HEK293 (cell line): ENCODE results near the gene DYNLL1.
A peak's percentile ranks its signal among the peaks of the same experiment; 100 is the strongest.

Experiments
- CTCF ChIA-PET: fragments of 350-600 bp; formaldehyde crosslinking; extraction: SDS; loops from one replicate; lab custom pipeline; 2021; ENCODE audit warnings: antibody characterized with exemption; lab: Yijun Ruan, JAX
- POLR2A ChIA-PET: fragments of 300-600 bp; formaldehyde crosslinking; extraction: SDS; loops from one replicate; lab custom pipeline; 2020; ENCODE audit warnings: antibody characterized with exemption, inconsistent platforms; lab: Yijun Ruan, JAX
- H3K27ac ChIP-seq: fragments of 200-500 bp; sonication (Bioruptor generic); 2 replicates; pipeline ENCODE4 v1.5.1; 2014; ENCODE audit warnings: low read depth, low read length, control low read depth, inconsistent platforms; ENCODE audit errors: extremely low read depth
- H3K36me3 ChIP-seq, 2 experiments: fragments of 200-500 bp in 1 of 2; sonication (Bioruptor generic) in 1 of 2; 1 replicate in 1 of 2; 2 replicates in 1 of 2; pipeline ENCODE4 v1.5.1; 2014 to 2017; ENCODE audit warnings: inconsistent platforms in 2 of 2, low read length in 2 of 2; ENCODE audit not compliant: control insufficient read depth in 2 of 2, insufficient read depth in 1 of 2
- H3K4me1 ChIP-seq: fragments of 200-500 bp; sonication (Bioruptor generic); 2 replicates; pipeline ENCODE4 v1.5.1; 2014; ENCODE audit warnings: mild to moderate bottlenecking, low read length, inconsistent platforms; ENCODE audit not compliant: control insufficient read depth, insufficient read depth
- H3K4me3 ChIP-seq: 2 replicates; pipeline ENCODE4 v1.5.1; 2011; ENCODE audit warnings: low read depth, mild to moderate bottlenecking, control low read depth, low read length, moderate library complexity
- H3K9me3 ChIP-seq: fragments of 200-500 bp; sonication (Bioruptor generic); 2 replicates; pipeline ENCODE4 v1.5.1; 2014; ENCODE audit warnings: low read depth, low read length, inconsistent platforms; ENCODE audit not compliant: control insufficient read depth, insufficient read depth
- KLF1 ChIP-seq: fragments of 450-650 bp; formaldehyde crosslinking; IDR thresholded peaks from 2 replicates; pipeline ENCODE4 v1.5.1; 2016; ENCODE audit warnings: missing biosample characterization, missing genetic modification characterization
- PRDM10 ChIP-seq: fragments of 450-650 bp; formaldehyde crosslinking; IDR thresholded peaks from 2 replicates; pipeline ENCODE4 v1.5.1; 2016; ENCODE audit warnings: missing biosample characterization, missing genetic modification characterization
- RBAK ChIP-seq: fragments of 450-650 bp; formaldehyde crosslinking; IDR thresholded peaks from 2 replicates; pipeline ENCODE4 v1.5.1; 2016; ENCODE audit warnings: missing biosample characterization, missing genetic modification characterization
- REST ChIP-seq: fragments of 450-650 bp; formaldehyde crosslinking; IDR thresholded peaks from 2 replicates; pipeline ENCODE4 v1.5.1; 2016; ENCODE audit warnings: missing biosample characterization, missing genetic modification characterization
- SCRT1 ChIP-seq: fragments of 450-650 bp; formaldehyde crosslinking; IDR thresholded peaks from 2 replicates; pipeline ENCODE4 v1.5.1; 2016; ENCODE audit warnings: missing biosample characterization, missing genetic modification characterization, borderline replicate concordance
- SP3 ChIP-seq: fragments of 450-650 bp; formaldehyde crosslinking; IDR thresholded peaks from 2 replicates; pipeline ENCODE4 v1.5.1; 2016; ENCODE audit warnings: missing biosample characterization, missing genetic modification characterization
- ZBTB1 ChIP-seq: fragments of 450-650 bp; formaldehyde crosslinking; IDR thresholded peaks from 2 replicates; pipeline ENCODE4 v1.5.1; 2016; ENCODE audit warnings: missing biosample characterization, missing genetic modification characterization
- ZFP3 ChIP-seq: fragments of 450-650 bp; formaldehyde crosslinking; IDR thresholded peaks from 2 replicates; pipeline ENCODE4 v1.5.1; 2016; ENCODE audit warnings: low read depth, missing biosample characterization, missing genetic modification characterization
- ZFP37 ChIP-seq: fragments of 450-650 bp; formaldehyde crosslinking; IDR thresholded peaks from 2 replicates; pipeline ENCODE4 v1.5.1; 2016; ENCODE audit warnings: missing biosample characterization, missing genetic modification characterization
- ZNF140 ChIP-seq: fragments of 450-650 bp; formaldehyde crosslinking; IDR thresholded peaks from 2 replicates; pipeline ENCODE4 v1.5.1; 2016; ENCODE audit warnings: missing biosample characterization, missing genetic modification characterization
- ZNF211 ChIP-seq: fragments of 450-650 bp; formaldehyde crosslinking; IDR thresholded peaks from 2 replicates; pipeline ENCODE4 v1.5.1; 2016; ENCODE audit warnings: low read depth, missing biosample characterization, missing genetic modification characterization
- ZNF223 ChIP-seq: fragments of 450-650 bp; formaldehyde crosslinking; IDR thresholded peaks from 2 replicates; pipeline ENCODE4 v1.5.1; 2016; ENCODE audit warnings: missing biosample characterization, missing genetic modification characterization
- ZNF24 ChIP-seq: fragments of 450-650 bp; formaldehyde crosslinking; IDR thresholded peaks from 2 replicates; pipeline ENCODE4 v1.5.1; 2016; ENCODE audit warnings: missing biosample characterization, missing genetic modification characterization
- ZNF433 ChIP-seq: fragments of 450-650 bp; formaldehyde crosslinking; IDR thresholded peaks from 2 replicates; pipeline ENCODE4 v1.5.1; 2016; ENCODE audit warnings: missing biosample characterization, missing genetic modification characterization, low read depth
- ZNF510 ChIP-seq: fragments of 450-650 bp; formaldehyde crosslinking; IDR thresholded peaks from 2 replicates; pipeline ENCODE4 v1.5.1; 2018; ENCODE audit warnings: mild to moderate bottlenecking, missing genetic modification characterization, missing biosample characterization; ENCODE audit not compliant: insufficient replicate concordance
- ZNF529 ChIP-seq: fragments of 450-650 bp; formaldehyde crosslinking; IDR thresholded peaks from 2 replicates; pipeline ENCODE4 v1.5.1; 2017; ENCODE audit warnings: missing genetic modification characterization, missing biosample characterization; ENCODE audit not compliant: insufficient replicate concordance
- ZXDB ChIP-seq: fragments of 450-650 bp; formaldehyde crosslinking; IDR thresholded peaks from 2 replicates; pipeline ENCODE4 v1.5.1; 2016; ENCODE audit warnings: missing biosample characterization, missing genetic modification characterization
- TF ChIP-seq, protein P1 (sequence below): fragments of 450-650 bp; formaldehyde crosslinking; IDR thresholded peaks from 2 replicates; pipeline ENCODE4 v1.5.1; 2016; ENCODE audit warnings: missing biosample characterization, missing genetic modification characterization

The DYNLL1 gene

GRCh38 chr12:120530418-120530761 lies 34.5 kb downstream of the DYNLL1 start (continued):
- peak; percentile 31; the same call in 1 of the 2 replicates for TF ChIP-seq SP3 (tag by site-specific recombination)
- TF ChIP-seq ZFP37 (tag by site-specific recombination) = 0 out of 2 replicates have a peak, but pooled peaks have one; percentile 45
- peak; percentile 67 for TF ChIP-seq ZNF529 (tag by site-specific recombination)
- TF ChIP-seq REST = peak; percentile 62; the same call in 1 of the 2 replicates
- peak; percentile 75; the same call in 1 of the 2 replicates for TF ChIP-seq ZNF24 (tag by site-specific recombination)
- peak; percentile 71; the same call in 1 of the 2 replicates for TF ChIP-seq RBAK
- TF ChIP-seq SCRT1 = 0 out of 2 replicates have a peak, but pooled peaks have one; percentile 39
- TF ChIP-seq ZNF510 = peak; percentile 72
- TF ChIP-seq ZNF223 (tag by site-specific recombination) = peak; percentile 60; the same call in 1 of the 2 replicates
- TF ChIP-seq ZBTB1 (tag by site-specific recombination) = peak; percentile 40; the same call in 1 of the 2 replicates
- TF ChIP-seq ZNF140 = peak; percentile 82
- peak; percentile 94 for TF ChIP-seq ZNF433 (tag by site-specific recombination)
- peak; percentile 65 for TF ChIP-seq ZXDB (tag by site-specific recombination)
- TF ChIP-seq, protein P1, sequence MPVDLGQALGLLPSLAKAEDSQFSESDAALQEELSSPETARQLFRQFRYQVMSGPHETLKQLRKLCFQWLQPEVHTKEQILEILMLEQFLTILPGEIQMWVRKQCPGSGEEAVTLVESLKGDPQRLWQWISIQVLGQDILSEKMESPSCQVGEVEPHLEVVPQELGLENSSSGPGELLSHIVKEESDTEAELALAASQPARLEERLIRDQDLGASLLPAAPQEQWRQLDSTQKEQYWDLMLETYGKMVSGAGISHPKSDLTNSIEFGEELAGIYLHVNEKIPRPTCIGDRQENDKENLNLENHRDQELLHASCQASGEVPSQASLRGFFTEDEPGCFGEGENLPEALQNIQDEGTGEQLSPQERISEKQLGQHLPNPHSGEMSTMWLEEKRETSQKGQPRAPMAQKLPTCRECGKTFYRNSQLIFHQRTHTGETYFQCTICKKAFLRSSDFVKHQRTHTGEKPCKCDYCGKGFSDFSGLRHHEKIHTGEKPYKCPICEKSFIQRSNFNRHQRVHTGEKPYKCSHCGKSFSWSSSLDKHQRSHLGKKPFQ = peak; percentile 48; the same call in 1 of the 2 replicates
- TF ChIP-seq ZFP3 = 0 out of 2 replicates have a peak, but pooled peaks have one; percentile 19
- peak; percentile 6; the same call in 1 of the 2 replicates for TF ChIP-seq KLF1 (tag by site-specific recombination)

DNA sequence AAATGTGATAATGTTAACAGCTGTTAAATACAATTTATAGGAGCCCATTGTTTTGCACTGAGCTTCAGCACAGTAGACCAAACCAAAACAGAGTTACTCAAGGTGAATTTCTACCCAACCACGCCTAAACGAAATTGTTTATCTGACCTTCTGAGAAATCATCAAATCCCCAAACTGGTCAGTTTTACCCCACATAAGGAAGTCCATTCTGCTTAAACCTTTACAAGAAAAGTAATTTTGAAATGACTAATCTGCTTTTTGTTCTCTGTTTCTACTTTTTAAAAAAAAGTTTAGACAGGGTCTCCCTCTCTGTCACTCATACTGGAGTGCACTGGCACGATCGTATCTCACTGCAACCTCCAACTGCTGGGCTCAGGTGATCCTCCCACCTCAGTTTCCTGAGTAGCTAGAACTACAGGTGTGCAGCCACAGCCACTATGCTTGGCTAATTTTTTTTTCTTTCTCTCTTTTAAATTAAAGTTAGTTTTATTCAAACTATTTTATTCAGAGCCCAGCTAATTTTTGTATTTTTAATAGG lies 36.9 kb downstream of the DYNLL1 start:
- Histone ChIP-seq H3K4me1 (peaks cover 7% of the 10 kb centered on the region; the same call in 1 of the 2 replicates), H3K27ac (no peak overlapping the region), H3K4me3 (no peak overlapping the region), H3K9me3 (no peaks in the 10 kb centered on the region)
- TF ChIP-seq ZNF211 (no peak), PRDM10 (tag by site-specific recombination) (0 out of 2 replicates have a peak, but pooled peaks have one; percentile 38)
- TF ChIP-seq, all 188 proteins: peak for 1
- POLR2A ChIA-PET = no interaction called here
- H3K36me3 ChIP-seq = peaks cover 15 to 21% of the 10 kb centered on the region in 2 experiments; a peak in 2 of 3 replicates
- CTCF ChIA-PET = no interaction called here
